Measurements from ENCODE around the gene PEX14.

PEX14 gene

DNA sequence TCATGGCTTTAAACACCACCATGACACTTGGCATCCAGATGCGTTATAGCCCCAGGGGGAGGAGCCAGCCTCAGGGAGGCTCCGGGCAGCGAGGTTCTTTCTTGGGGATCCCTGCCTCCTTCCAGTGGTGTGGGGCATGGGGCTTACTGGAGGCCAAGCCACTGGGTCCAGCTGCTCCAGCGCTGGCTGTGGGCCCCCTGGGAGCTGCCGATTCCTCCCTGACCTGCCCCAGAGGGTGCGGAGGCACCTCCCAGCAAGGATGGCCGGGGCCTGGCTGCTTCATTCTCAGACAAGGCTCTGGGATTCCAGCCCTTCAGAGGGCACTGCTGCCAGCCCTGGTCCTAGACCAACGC, 159.3 kb downstream of the PEX14 start:
- DNase-seq (ENCODE audit: low spot score) = no peak

DNA sequence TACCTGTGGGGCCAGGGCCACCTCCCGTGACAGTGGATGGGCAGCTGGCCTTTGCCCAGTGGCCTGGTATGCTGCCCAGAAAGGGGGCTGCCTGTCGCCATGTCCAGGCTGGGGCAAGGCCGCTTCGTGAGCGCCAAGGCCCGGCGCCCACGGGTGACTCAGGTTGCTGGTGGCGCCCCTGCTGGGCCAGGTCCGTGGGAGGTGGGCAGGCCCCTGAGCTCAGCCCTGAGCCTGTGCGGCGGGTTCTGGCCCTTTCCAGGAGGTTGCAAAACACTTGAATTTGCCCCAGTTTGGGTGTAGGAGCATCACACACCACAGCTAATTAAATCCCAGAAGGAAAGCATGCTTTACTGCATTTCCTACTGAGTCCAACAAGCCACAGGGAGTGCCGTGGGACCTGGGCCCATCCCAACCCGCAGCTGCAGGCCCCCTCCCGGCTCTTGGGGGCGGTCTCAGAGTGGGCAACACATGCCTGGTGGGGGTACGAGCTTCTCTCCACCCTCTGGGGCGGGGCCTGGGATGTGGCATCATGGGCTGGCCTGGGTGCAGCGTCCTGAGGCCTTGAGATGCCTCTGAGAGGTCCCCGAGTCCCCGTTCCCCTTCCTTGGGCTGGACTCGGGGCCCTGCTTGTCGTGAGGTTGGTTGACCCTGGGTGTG, 159.8 kb downstream of the PEX14 start:
- no peak for DNase-seq (ENCODE audit: low spot score)

DNA sequence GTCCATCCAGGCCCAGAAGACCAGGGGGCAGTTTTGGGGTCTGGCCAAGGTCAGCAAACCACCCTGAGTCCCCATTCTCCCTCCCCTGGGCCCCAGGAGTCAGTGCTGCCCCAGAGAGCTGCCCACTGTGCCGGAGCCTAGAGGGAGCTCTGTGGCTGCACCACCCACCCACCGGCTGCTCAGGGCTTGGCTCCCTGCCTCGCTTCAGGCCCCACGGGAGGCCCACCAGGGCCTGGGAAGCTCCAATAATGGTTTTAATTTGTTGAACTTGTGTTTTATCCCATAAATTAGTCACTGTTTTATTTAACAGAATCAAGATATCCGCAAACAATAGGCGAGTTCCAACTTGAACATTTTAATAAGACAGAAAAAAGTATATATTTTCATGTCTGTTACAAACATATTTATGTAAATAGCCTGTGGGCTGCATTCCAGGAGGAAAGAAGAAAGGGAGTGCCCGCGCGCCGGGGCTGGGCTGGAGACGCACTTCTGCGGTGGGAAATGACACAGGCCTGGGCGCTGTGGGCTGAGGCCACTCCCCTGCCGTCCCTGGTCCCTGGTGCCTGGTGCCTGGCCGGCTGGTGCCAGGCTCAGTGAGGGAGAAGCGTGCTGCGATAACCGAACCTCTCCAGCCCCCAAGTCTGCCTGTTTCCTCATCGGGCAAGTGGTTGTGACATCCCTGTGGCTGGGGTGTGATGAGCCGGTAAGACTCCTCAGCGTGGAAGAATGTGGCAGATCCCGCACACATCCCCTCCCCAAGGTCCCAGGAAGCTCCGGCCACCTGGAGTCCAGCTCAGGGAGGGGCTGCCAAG, 160.5 kb downstream of the PEX14 start:
- no peak for DNase-seq (ENCODE audit: low spot score)

DNA sequence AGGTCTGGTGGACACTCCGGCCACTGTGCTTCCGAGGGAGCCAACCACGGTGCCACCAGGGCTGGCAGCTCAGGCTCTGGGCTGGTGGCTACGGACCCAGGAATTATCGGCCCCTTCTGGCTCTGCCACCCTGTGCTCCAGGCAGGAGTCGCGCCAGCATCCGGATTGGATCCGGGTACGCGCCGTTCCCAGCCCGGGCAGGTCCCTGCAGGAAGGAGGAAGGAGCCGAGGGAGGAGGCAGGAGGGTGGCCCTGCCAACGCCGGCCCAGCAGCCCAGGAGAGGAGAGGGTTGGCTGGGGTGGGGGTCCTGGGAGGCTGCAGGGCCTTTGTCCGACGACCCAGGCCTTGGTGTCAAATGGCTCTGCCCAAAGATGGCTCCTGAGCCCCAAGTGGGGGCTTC, 161.2 kb downstream of the PEX14 start:
- DNase-seq (ENCODE audit: low spot score) = no peak

DNA sequence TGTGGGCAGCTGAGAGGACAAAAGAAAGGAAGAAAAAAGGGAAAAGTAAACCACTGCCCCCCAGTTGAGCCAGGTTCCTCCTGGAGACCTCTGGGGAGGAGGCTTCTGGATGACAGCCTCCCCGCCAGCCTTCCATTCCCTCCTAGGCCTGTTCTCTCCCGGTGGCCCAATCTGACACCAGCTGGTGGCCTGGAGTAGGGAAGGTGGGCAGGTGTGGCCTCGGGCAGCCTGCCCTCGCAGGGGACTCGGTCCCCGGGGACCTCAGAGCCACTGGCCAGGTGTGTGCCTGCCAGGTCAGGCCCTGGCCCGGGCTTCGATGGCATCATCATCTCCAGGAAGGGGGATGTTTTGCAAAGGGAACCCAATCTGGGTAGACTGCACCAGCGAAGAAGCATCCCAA, 162.7 kb downstream of the PEX14 start:
- DNase-seq (ENCODE audit: low spot score) = no peak

DNA sequence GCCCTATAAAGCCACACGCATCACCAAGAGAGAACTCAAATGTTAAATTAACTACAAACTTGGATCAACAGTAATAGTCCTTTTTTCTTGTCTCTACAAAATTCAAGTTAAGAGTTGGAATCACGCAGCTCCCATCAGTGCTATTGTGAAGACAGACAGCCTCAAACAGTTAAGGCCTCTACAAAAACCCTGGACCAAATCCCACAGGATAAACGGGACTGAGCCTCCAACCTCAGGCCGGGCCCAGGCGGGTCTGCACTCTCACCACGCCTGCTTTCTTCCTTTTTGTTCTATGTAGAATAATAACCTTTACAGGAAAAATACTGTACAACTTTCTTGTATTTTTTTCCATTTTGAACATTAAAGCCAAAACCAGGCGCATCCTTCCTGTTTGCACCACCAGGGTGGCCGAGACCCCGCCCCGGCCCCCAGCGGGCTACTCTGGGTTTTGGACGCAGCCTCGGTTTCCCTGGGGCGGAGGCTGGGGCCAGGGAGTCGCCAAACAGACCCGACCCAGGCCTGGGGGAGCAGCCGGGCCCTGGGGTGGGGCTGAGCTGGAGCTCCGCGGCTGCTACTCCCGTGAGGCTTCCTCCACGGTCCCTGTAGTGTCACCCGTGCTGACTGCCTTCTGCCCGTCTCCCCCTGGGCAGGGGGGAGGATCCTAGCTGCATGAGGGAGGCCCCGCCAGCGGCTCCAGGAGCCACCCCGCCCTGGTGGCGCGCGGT, 163.2 kb downstream of the PEX14 start:
- DNase-seq (ENCODE audit: low spot score) = no peak

DNA sequence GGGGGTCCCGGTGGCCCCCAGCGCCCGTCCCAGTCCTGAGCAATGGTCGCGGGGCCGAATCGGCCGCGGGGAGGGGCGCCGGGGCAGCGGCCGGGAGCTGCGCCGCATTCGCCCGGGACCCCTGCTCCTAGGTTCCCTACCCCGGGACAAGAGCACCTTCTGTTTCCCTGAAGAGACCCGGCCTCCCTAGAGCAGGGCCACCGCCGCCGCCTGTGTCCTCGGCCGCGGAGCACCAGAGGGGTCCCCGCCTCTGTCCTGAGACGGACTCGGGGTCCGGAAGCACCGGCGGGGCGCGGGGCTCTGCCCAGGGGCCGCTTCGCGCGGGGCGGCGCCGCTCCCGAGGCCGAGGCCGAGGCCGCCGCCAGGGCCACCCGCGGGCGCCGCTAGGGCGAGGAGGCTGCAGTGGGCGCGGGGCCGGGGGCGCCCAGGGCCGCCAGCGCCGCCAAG, 163.8 kb downstream of the PEX14 start:
- no peak for DNase-seq (ENCODE audit: low spot score)

DNA sequence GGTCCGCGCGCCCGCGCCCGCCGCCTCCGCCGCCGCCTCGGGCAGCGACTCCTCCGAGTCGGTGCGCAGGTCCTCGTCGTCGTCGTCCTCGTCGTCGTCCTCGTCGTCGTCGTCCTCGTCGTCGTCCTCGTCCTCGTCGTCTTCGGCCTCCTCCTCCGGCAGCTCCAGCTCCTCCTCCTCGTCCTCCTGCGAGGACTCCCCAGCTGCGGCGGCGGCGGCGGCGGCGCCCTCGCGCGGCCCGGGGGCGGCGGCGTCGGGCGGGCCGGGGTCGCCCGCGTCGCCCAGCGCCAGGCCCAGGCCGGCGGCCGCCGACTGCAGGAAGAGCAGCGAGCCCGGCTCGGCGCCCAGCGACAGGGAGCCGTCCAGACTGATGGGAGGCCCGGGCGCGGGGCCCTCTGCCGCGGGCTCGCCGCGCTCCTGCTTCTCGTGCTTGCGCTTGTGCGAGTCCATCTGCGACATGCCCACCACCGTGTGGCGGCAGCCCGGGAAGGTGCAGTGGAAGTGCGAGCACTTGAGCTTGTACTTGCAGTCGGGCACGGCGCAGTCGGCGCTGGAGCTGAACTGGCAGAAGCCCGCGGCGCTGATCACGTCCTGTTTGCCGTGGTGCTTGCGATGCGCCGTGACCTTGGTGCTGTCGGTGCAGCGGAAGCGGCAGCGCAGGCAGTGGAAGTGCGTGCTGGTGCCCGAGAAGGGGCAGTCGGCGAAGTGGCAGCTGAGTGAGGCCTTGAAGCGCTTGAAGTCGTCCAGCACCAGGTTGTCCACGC, 164.4 kb downstream of the PEX14 start:
- no peak for DNase-seq (ENCODE audit: low spot score)

DNA sequence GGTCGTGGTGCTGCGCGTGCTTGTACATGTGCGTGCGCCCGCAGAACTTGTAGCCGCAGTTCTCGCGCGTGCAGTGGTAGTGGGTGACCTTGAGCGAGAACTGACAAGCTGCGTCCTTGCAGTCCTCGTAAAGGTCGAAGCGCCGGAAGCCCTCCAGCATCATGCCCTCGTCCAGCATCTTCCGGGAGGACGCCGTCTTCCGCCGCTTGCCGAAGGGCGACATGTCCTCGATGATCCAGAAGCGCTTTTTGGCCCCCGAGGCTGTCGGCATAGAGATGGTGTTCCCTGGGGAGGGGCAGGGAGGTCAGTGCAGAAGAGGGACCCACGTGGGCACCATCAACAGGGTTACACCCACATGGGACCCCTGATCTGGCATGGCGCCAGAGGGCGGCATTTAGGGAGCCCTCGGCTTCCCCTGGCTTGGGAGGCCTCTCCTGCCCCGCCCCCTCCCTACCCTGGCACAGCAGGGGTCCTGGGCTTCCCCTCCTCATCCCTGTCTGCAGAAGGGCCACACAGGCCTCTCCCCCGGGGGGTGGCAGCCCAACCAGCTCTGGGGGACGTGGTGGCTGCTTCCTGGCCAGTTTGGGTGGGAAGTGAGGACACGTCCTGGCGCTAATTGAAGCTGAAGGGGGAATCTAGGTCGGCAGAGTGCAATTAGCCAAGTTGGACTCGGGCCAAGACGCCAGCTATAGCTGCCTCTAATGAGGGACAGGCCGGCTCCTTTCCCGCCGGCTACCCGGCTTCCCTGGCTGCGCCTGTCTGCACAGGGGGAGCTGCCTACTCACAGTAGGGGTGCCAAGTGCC, 165.2 kb downstream of the PEX14 start:
- no peak for DNase-seq (ENCODE audit: low spot score)

DNA sequence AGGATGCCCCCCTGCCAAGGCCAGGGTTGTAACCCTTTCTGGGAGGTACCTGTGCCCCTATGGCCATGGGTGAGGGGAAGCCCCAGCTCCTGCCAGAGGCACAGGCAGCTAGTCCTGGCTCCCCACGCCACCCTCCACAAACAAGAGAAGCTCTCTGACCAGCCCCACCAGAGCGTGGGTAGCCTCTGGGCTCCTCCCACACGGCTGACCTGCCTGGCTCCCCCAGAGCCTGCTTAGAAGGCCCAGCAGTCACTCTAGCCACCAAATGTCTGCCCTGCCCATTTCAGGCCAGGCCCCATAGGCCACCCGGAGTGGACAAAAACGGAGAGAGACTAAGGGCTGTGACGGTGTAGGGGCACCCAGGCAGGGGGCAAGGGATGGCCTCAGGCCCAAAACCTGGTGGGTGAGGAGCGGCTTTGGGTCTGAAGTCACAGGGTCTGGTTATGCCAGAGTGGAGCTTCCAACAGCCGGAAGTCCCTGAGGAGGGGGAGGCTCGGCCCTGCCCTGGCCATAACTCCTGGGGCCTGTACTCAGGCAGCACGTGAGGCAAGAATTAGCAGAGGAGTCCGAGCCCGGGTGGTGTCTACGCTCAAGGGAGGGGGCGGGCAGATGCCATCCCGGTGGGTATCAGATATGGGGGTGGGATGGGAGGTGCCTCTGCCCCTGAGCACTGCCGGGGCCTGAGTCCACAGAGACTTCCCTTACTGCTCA, 166.2 kb downstream of the PEX14 start:
- no peak for DNase-seq (ENCODE audit: low spot score)

DNA sequence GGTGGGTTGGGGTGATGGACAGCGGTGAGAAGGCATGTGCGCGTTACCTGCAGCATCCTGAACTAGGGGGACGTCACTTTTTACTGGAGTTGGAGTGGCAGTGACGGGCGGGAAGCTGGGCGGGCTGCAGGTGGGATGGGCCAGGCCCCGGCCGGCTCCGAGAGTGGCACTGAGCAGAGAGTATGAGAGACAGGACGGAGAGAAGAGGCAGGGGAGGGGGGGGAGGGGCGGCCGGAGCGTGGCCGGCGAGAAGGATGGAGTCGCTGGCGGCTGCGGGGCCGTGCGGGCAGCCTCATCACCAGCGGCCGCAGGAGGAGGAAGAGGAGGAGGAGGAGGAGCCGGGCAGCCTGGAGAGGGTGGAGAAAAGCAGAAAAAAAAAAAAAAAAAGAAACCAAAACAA, 167.2 kb downstream of the PEX14 start:
- no peak for DNase-seq (ENCODE audit: low spot score)

DNA sequence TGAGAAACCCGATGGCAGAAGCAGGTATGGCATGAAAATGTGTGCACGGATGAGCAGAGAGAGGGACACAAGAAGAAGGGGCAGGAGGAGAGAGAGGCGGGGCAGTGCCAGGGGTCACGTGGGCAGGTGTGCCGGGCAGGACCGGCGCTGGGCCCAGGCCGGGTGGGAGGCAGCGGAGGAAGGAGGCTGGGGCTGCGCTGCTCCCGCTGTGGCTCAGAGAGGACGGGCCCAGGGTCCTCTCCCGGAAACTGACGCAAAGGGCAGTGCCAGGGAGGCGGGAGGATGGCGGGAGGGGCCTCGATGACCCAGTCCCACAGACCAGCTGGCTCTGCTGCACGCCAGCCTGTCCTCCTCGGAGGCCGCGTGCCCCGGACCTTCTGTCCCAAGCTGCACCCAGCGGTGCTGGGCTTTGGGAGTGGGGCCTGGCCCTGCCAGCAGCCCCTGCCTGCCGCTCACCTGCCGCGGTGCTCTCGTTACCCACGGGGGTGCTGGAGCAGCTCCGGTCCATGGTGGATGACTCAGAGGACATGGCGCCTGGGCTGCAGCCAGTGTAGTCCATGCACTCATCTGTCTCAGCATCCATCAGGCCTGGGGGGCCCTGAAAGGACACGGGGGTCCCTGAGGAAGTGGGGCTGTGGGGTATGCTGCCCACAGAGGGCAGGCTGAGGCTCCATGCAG, 167.8 kb downstream of the PEX14 start:
- no peak for DNase-seq (ENCODE audit: low spot score)

DNA sequence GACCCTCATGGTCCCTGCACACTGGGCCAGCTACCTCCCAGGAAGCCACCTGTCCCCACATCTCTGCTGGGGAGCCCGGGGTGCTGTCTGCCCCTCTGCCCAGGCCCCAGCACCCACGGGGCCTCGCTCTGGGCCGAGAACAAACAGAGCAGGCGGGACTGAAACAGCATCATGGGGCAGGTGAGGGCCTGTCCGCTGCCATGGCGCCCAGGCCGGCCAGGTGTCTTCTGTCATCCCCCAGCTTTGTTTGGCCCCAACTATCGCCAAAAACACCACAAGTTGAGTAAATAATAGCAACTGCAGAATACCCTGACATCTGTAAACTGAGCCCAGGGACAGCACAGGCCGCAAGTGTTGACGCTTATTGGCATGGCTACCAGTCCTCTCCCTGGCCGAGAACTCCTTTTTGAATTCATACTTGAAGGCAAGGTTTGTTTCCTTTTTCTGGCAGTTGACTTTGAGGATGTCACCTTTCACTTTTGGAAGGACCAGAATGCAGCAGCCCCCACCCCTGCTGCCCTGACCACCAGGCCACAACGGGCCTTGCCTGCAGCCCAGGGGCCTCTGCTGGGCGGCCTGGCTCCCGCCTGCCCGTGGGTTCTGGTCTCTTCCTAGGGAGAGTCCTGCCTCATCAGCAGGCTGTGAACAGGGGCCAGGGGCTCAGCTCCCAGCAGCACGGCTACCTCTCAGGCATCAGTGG, 169.0 kb downstream of the PEX14 start:
- no peak for DNase-seq (ENCODE audit: low spot score)

DNA sequence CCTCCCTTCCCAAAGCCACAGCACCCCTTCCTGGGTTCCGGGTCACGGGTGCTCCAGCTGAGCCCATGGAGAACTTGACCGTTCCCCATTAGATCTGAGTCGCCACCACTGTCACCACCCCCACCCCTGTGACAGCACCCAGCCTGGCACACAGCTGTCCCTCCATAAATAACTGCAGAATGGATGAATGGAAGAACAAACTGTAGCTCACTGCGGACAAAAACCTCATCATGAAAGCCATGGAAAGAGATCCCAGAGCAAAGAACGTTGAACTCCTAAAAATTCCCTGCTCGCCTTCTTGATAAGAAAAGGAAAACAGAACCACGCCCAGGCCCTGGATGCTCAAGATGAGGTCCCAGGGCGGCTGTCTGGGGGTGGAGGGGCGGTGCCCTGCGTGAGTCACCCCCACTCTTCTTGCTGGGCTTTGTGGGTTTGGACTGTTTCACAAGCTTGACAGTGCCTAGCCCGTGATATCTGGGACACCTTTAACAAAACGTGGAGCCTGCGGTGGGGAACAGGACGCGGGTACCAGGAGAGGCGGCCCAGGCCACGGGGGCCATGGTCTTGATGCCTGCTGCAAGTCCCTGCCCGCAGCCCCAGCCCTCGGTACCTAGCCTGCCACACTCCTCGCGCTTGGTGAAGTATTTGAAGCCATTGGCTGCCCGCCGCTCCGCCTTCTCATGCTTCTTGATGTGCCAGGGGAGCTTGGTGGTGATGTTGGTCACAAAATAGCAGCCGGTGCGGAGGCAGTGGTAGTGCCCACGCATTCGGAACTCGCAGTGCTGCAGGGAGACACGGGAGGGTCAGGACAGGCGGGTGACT, 169.8 kb downstream of the PEX14 start:
- DNase-seq (ENCODE audit: low spot score) = peak; percentile 32

DNA sequence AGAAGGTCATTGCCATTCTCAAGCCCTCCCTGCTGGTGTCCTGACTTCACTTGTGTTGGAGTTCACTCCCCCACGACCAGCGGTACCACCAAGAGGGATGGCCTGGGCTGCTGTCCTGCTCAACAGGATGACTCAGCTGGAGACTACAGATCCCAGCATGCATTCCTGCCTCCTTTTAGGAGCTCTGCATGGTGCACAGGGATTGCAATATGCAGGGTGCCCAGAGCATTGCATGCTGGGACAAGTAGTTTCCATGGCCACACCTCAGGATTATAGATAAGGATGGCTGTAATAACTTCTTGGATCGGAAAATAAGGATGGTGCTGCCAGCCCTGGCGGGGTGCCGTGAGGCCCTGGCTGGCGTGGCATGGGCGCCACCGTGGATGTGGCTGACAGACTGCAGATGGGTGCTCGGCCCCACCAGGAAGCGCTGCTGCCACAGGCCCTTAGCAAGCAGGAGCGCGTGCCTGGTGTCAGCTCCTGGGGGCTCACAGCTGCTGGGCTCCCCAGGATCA, 171.7 kb downstream of the PEX14 start:
- peak; percentile 3 for DNase-seq (ENCODE audit: low spot score)

DNA sequence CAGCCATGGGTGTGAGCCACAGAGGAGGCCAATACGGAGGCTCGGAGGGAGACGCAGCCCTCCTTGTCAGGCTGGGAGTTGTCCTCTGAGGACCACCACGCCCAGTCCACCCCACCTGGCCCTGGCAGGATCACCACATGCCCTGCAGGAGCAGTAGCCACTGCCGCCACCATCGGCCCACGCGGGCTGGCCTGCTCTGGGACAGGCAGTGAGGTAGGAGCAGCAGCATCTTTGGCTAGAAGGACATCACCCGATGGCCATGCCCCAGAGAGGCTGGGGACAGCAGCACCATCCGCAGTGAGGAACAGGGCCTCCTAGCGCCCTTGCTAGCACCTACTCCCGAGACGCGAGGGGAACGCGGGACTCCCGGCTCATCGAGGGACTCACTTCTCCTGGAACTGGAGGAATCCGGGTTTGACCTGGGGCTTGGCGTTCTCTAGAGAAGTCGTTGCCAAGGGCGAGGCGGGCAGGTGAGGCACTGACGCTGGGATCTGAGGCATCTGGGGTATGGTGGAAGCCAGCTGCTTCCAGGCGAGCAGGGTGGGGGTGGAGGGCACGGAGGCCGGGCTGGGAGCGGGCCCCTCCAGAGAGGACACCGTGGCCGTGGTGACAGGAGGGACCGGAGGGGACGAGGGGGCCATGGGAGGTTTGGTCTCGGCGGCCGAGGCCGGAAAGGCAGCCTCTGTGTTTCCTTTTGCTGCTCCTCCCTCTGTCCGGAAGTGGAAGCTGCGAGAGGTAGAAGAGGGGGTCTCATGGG, 172.8 kb downstream of the PEX14 start:
- DNase-seq (ENCODE audit: low spot score) = no peak

DNA sequence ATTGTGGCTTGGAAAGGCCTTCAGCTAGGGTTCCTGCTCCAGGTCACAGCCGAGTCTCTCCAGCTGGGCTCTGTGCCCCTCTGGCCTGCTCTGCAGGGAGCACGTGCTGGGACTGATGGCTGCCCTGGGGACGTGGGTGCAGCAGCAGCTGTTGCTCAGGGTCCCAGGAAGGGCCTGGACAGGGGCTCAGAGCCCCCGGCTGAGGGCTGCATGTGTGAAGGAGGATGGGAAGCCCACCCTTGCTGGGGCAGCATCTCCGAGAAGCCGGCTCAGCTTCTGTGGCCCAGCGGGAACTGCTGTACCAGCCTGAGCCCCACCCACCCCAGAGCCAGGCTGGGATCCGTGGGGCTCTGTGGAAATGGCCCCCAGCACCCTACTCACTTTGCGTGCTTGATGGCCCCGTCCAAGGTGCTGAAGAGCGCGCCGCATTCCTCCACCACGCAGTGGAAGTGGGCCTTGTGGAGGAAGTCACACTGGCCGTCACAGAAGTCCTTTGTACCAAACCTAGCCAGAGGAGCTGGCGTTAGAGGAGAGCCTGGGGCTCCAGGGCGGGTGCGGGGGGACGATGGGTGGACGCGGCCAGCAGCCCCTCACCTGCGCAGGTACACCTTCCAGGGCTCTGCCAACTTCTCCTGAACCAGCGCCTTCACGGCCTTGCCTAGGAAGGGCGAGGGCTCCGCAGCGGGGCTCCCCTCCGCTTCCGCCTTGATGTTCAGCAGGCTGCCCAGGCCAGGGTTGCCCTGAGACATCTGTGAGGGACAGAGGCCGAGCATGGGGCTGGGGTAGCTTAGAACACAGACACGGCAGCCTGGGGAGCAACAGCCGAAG, 174.2 kb downstream of the PEX14 start:
- no peak for DNase-seq (ENCODE audit: low spot score)
